ENCODE data around the gene DBET. TPM values are rescaled to one million over a fixed set of nuclear protein-coding genes. Genes with fewer than 3 reads are reported as not detected.
"Not testable (repeated sequence)": the region's sequence is repeated elsewhere in the genome, so short reads cannot be mapped to it uniquely, and the experiment has no call there.

Gene DBET
- polyA plus RNA-seq (2011; rRNA removed), result not detected in 2 replicates
- not detected in 2 replicates for polyA minus RNA-seq (2011; rRNA and poly(A)+ RNA removed)

GRCh38 chr4:190064342-190064741 is at the start of gene DBET:
Gene DBET (plus strand): TSS chr4:190064502.
- H3K27me3 ChIP-seq (ENCODE audit: control insufficient read depth, insufficient read depth, low read length); POLR2A ChIA-PET; CTCF ChIA-PET; H3K9me3 ChIP-seq (ENCODE audit: control insufficient read depth, insufficient read depth, low read length); DNase-seq (ENCODE audit: low read depth, low spot score); H3K4me3 ChIP-seq (ENCODE audit: low read depth, low read length); H3K27ac ChIP-seq (ENCODE audit: low read depth, low read length): not testable (repeated sequence)

- POLR2A ChIA-PET, result no interaction called here
Measured at GRCh38 chr4:190014771-190015537, 49.3 kb upstream of the DBET start.

GRCh38 chr4:190015538-190016368 is 48.5 kb upstream of the DBET start:
- TF ChIP-seq CTCF (IDR thresholded peaks at IDR 0.05; ENCODE audit: low read depth, low read length), result no peak
- ChIA-PET POLR2A (no interaction called here), CTCF (no interaction called here)
- H3K27me3 ChIP-seq (ENCODE audit: control insufficient read depth, insufficient read depth, low read length), result peaks cover 54% of the 10 kb centered on the region
- H3K9me3 ChIP-seq (ENCODE audit: control insufficient read depth, insufficient read depth, low read length), result peaks cover 26% of the 10 kb centered on the region; the same call in 1 of the 2 replicates
- DNase-seq (ENCODE audit: low read depth, low spot score), result no peak
- no peak overlapping the region for H3K27ac ChIP-seq (ENCODE audit: low read depth, low read length)
- no peak overlapping the region for H3K4me3 ChIP-seq (ENCODE audit: low read depth, low read length)

More at GRCh38 chr4:190014771-190015537, 49.3 kb upstream of the DBET start:
- TF ChIP-seq CTCF (IDR thresholded peaks at IDR 0.05; ENCODE audit: low read depth, low read length), result no peak
- H3K4me3 ChIP-seq (ENCODE audit: low read depth, low read length), result peak overlapping the region; percentile 4; the same call in 1 of the 2 replicates
- H3K9me3 ChIP-seq (ENCODE audit: control insufficient read depth, insufficient read depth, low read length), result peaks cover 22% of the 10 kb centered on the region; the same call in 1 of the 2 replicates
- no peak for DNase-seq (ENCODE audit: low read depth, low spot score)
- CTCF ChIA-PET, result no interaction called here
- no peak overlapping the region for H3K27ac ChIP-seq (ENCODE audit: low read depth, low read length)
- peaks cover 46% of the 10 kb centered on the region for H3K27me3 ChIP-seq (ENCODE audit: control insufficient read depth, insufficient read depth, low read length)

- H3K27ac ChIP-seq (ENCODE audit: low read depth, low read length), result no peak overlapping the region
- DNase-seq (ENCODE audit: low read depth, low spot score), result no peak
- ChIA-PET POLR2A (no interaction called here), CTCF (no interaction called here)
- no peak overlapping the region for H3K4me3 ChIP-seq (ENCODE audit: low read depth, low read length)
- no peak for TF ChIP-seq CTCF (IDR thresholded peaks at IDR 0.05; ENCODE audit: low read depth, low read length)
- H3K9me3 ChIP-seq (ENCODE audit: control insufficient read depth, insufficient read depth, low read length), result peaks cover 27% of the 10 kb centered on the region; the same call in 1 of the 2 replicates
- peaks cover 59% of the 10 kb centered on the region for H3K27me3 ChIP-seq (ENCODE audit: control insufficient read depth, insufficient read depth, low read length)
Measured at GRCh38 chr4:190016369-190017289, 47.7 kb upstream of the DBET start.
